HEK293T (cell line): Measurements from ENCODE around the gene SART3.

ENCODE experiments used
- CTCF ChIA-PET: fragments of 350-600 bp; formaldehyde crosslinking; extraction: SDS; loops from one replicate; lab custom pipeline; 2021; ENCODE audit warnings: antibody characterized with exemption, inconsistent platforms; lab: Yijun Ruan, JAX
- POLR2A ChIA-PET: fragments of 350-600 bp; formaldehyde crosslinking; extraction: SDS; loops from one replicate; lab custom pipeline; 2020; ENCODE audit warnings: antibody characterized with exemption, inconsistent platforms; lab: Yijun Ruan, JAX
- DNase-seq: peaks from one replicate; pipeline ENCODE4 v3.0.0; 2012; ENCODE audit warnings: mixed read lengths; ENCODE audit errors: extremely low spot score
- ARNT ChIP-seq: fragments of 450-650 bp; IDR thresholded peaks from 2 replicates; pipeline ENCODE4 v1.6.1; 2017; ENCODE audit warnings: mild to moderate bottlenecking
- BHLHE40 ChIP-seq: fragments of 450-650 bp; IDR thresholded peaks from 2 replicates; pipeline ENCODE4 v1.6.1; 2016; ENCODE audit warnings: mild to moderate bottlenecking, moderate library complexity, borderline replicate concordance
- CTBP1 ChIP-seq: fragments of 450-650 bp; IDR thresholded peaks from 2 replicates; pipeline ENCODE4 v1.6.1; 2016; ENCODE audit warnings: borderline replicate concordance
- ELF4 ChIP-seq: fragments of 450-650 bp; IDR thresholded peaks from 2 replicates; pipeline ENCODE4 v1.6.1; 2017; ENCODE audit warnings: antibody characterized with exemption
- FOXA1 ChIP-seq: fragments of 450-650 bp; IDR thresholded peaks from 2 replicates; pipeline ENCODE4 v1.6.1; 2016; ENCODE audit warnings: mild to moderate bottlenecking
- FOXK2 ChIP-seq: fragments of 450-650 bp; IDR thresholded peaks from 2 replicates; pipeline ENCODE4 v1.6.1; 2016; ENCODE audit warnings: mild to moderate bottlenecking
- FOXM1 ChIP-seq: fragments of 450-650 bp; IDR thresholded peaks from 2 replicates; pipeline ENCODE4 v1.6.1; 2017; ENCODE audit warnings: mild to moderate bottlenecking, borderline replicate concordance
- HDGF ChIP-seq: fragments of 450-650 bp; IDR thresholded peaks from 2 replicates; pipeline ENCODE4 v1.6.1; 2017; ENCODE audit warnings: antibody characterized with exemption, borderline replicate concordance
- L3MBTL2 ChIP-seq: fragments of 450-650 bp; conservative IDR thresholded peaks from 2 replicates; pipeline ENCODE4 v1.6.1; 2016; ENCODE audit warnings: mild to moderate bottlenecking
- LEF1 ChIP-seq: fragments of 450-650 bp; IDR thresholded peaks from 2 replicates; pipeline ENCODE4 v1.6.1; 2017; ENCODE audit warnings: mild to moderate bottlenecking, borderline replicate concordance
- NFRKB ChIP-seq: fragments of 450-650 bp; IDR thresholded peaks from 2 replicates; pipeline ENCODE4 v1.6.1; 2016; ENCODE audit warnings: mild to moderate bottlenecking, moderate library complexity
- SP1 ChIP-seq: fragments of 450-650 bp; IDR thresholded peaks from 2 replicates; pipeline ENCODE4 v1.6.1; 2017
- SUZ12 ChIP-seq: fragments of 450-650 bp; IDR thresholded peaks from 2 replicates; pipeline ENCODE4 v1.6.1; 2016; ENCODE audit warnings: mild to moderate bottlenecking
- TARDBP ChIP-seq: fragments of 450-650 bp; IDR thresholded peaks from 2 replicates; pipeline ENCODE4 v1.6.1; 2016
- ZNF384 ChIP-seq: fragments of 450-650 bp; IDR thresholded peaks from 2 replicates; pipeline ENCODE4 v1.6.1; 2016
- TF ChIP-seq, protein P1 (sequence below): fragments of 450-650 bp; IDR thresholded peaks from 2 replicates; pipeline ENCODE4 v1.6.1; 2016

Gene SART3

DNA sequence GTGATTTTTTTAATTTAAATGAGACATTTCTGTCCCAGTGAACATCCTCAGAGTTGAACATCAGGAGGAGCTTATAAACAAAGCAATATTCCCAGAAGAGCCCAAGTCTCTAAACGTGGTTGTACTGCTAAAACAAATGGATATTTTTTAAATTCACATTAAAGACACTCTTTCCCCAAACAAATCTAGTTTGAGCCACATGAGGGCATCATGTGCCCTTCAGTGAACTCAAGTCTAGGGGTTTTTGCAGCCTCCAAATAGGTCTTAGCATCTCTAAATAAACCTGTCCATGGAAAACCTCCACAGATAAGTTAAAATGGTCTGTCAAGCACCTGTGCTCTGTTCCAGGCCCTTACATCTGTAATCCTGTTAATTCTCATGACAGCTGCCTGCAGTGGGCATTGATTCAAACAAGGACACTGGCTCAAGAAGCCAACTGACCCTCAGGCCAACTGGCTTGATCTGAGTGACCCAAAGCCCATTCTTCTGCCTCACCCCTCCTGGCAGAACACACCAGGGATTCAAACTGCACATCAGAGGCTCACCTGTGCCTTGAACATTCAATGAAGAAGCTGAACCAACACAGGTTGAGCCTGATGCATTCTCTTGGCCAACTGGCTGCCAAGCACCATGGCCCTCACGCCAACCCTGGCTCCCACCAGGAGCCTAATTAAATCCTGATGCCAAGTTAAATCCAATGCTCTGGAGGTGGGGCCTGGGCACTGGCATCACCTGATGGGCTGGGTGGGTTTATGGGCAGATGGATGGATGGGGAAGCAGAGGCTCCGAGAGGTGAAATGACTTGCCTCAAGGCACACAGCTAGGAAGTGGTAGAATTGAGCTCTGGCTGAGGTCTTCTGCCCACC, 10.0 kb upstream of the SART3 start:
- DNase-seq, result no peak
- ChIA-PET CTCF (interaction anchor here (1.1 kb wide), 1 partner anchor 46 kb away, joined by 3 read pairs; no protein-coding TSS in a partner anchor), POLR2A (interaction anchor here (1.2 kb wide), 1 partner anchor 9 kb away, joined by 3 read pairs; the partner anchor contains the start of gene ISCU)
- TF ChIP-seq, protein P1, sequence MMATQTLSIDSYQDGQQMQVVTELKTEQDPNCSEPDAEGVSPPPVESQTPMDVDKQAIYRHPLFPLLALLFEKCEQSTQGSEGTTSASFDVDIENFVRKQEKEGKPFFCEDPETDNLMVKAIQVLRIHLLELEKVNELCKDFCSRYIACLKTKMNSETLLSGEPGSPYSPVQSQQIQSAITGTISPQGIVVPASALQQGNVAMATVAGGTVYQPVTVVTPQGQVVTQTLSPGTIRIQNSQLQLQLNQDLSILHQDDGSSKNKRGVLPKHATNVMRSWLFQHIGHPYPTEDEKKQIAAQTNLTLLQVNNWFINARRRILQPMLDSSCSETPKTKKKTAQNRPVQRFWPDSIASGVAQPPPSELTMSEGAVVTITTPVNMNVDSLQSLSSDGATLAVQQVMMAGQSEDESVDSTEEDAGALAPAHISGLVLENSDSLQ, result no peak

DNA sequence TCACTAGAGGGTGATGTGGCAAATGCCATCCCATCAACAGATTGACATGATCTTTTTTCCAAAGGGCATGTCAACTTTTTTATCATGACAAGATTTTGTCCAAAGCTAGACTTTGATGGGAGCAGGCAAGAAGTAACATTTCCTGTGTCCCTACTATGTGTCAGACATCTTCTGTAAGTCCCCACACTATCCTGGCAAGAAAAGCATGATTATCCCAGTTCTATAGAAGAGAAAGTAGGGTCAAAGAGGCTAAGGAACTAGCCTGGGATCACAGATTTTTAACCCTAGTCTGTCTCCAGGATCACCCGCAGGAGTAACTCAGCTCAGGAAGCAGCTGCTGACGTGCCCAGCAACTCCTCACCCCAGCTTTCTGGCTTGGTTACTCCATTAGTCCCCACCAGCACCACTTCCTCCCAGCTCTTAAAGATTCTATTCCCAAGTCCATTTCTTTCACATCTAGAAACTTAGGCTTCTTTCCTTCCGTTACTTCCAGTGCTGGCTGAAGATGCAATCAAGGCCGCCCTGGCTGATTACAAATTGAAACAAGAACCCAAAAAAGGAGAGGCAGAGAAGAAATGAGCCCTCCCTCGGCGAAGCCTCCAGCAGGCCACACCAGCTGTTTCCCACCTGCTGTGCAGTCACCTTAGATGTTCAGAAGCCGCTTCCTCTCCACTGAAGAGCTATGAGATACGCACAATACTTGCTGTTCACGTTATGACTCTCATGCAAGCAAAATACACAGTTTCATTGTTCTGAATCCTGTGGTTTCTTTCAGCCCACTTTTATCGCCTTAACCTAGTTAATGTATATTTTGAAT, 7.6 kb upstream of the SART3 start:
- CTCF ChIA-PET, result interaction anchor here (1.2 kb wide), 1 partner anchor 49 kb away, joined by 3 read pairs; no protein-coding TSS in a partner anchor
- no peak for TF ChIP-seq ZNF384
- no peak for TF ChIP-seq HDGF
- no peak for TF ChIP-seq ARNT
- no peak for DNase-seq
- POLR2A ChIA-PET, result interaction anchor here (1.5 kb wide), 1 partner anchor 9 kb away, joined by 3 read pairs; no protein-coding TSS in a partner anchor

DNA sequence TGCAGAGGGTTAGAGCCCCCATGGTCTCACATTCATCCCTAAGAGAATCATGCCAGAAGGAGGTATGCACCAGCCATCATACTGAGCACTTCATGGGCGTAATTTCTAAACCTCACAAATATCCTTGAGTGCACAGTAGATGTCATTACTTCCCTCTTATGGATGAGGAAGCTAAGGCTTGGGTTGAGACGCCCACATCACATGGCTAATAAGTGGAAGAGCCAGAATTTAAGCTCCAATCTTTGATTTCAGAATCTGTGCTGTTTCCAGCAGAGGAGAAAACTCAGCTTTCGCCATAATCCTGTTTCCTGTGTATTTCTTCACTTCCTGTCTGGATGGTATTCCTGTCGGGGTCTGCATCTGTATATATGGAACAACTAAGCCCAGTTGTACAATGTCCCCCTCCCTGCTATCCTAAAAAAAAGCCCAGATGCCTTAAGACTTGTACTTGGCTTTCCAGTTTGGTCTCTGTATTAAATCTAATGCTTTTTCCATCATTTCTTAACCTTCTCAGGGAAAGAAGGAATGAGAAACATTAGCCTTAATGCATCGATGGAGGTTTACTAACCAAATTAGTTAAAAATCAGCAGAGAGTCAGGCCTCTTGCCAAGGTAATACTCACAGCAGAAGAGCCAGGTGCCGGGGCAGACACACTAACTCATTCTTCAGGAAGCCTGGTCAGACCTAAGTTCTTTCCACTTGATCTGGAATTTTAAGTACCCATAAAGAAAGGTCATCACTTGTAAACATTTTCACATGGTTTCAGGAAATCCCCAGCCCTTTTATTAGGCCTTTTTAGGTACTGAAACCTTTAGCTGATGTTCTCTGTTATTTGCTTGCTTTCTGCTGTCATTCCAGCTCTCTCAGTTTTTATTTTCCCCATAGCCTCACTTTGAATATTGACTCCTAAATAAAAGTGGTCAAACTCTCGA, 6.7 kb upstream of the SART3 start:
- POLR2A ChIA-PET, result interaction anchor here (1.5 kb wide), 1 partner anchor 8 kb away, joined by 3 read pairs; no protein-coding TSS in a partner anchor
- CTCF ChIA-PET, result interaction anchor here (1.2 kb wide), 2 partner anchors 50 to 52 kb away, joined by 3 read pairs; no protein-coding TSS in a partner anchor
- TF ChIP-seq SUZ12 (no peak), FOXM1 (no peak)
- TF ChIP-seq, protein P1, result no peak
- no peak for DNase-seq

DNA sequence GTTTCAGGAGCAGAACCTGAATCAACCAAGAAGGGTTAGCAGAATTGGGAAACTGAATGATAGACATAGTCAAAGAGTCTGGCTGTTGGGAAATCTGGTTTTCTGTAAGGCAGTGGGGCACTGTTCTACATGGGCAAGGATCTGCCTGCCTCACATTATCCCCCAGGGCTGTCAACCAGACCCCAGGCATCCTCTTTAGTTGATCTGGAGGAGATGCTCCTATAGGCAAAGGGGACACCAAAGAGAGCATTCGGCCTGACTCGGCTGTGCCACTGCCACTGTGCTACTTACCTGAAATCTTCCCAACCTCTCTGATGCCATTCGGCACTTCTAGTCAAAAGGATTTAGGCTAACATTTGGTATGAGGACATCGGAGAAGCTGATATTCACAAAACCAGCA, 5.5 kb upstream of the SART3 start:
- ChIA-PET CTCF (interaction anchor here (1.7 kb wide), 1 partner anchor 52 kb away, joined by 4 read pairs; no protein-coding TSS in a partner anchor), POLR2A (no interaction called here)
- no peak for TF ChIP-seq LEF1
- no peak for TF ChIP-seq CTBP1
- TF ChIP-seq BHLHE40, result no peak
- TF ChIP-seq FOXM1, result no peak
- TF ChIP-seq, protein P1, result no peak
- no peak for TF ChIP-seq FOXA1
- no peak for TF ChIP-seq HDGF
- TF ChIP-seq ARNT, result no peak
- TF ChIP-seq ZNF384, result no peak
- DNase-seq, result no peak

DNA sequence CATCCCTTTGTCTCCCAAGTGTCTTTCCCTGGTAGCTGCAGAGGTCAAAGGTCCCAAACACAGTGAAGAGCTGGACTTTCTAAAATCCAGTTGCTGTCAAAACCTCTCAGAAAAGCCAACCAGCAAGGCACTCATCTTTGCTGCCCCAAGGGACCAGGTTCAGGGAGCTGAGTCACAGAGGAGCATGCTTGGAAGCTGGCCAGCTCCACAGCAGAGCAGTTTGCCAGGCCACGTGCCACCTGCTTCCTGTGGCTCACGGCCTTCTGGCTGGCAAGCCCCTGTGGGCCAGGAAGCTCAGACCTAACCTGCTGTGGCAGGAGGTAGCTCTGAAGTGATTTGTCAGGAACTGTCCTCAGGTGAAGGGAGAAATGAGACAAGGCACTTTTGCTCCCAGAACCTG, 5.0 kb upstream of the SART3 start:
- CTCF ChIA-PET, result interaction anchor here (1.7 kb wide), 1 partner anchor 52 kb away, joined by 4 read pairs; no protein-coding TSS in a partner anchor
- TF ChIP-seq ZNF384 (no peak), NFRKB (no peak), L3MBTL2 (no peak), ELF4 (no peak), CTBP1 (no peak), LEF1 (no peak), BHLHE40 (no peak)
- POLR2A ChIA-PET, result no interaction called here
- DNase-seq, result no peak

DNA sequence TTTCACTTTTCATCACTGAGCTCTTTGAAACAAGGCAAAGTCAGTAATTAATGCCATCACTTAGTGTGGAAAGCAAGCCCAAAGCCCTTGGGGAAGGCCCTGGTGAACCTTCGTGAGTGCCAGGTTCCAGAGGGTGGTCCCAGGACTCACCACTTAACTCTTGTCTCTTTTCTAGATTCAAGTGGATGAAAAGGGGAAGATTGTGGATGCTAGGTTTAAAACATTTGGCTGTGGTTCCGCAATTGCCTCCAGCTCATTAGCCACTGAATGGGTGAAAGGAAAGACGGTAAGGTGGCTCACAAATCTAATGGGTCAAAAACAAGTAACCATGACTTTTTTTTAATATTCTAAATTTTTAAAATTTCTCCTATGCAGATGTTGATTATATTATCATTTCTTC, 4.2 kb upstream of the SART3 start:
- no peak for DNase-seq
- ChIA-PET POLR2A (no interaction called here), CTCF (interaction anchor here (0.6 to 1.7 kb wide), 2 partner anchors 51 to 53 kb away, joined by 3 to 4 read pairs; no protein-coding TSS in a partner anchor)
- TF ChIP-seq, protein P1, result no peak
- TF ChIP-seq FOXK2 (no peak), FOXM1 (no peak), ZNF384 (no peak), ELF4 (no peak), BHLHE40 (no peak), NFRKB (no peak), CTBP1 (no peak), L3MBTL2 (no peak), TARDBP (no peak), LEF1 (no peak), SUZ12 (no peak), SP1 (no peak), ARNT (no peak), HDGF (no peak), FOXA1 (no peak)
